Dendritic cell treated with granulocyte-macrophage colony-stimulating factor and Interleukin-4, amounts not matched to agents 40 ng/mL and 50 ng/mL, for 4 days (primary cell): ENCODE data around the gene KIF13A.
"Not testable (repeated sequence)": the region's sequence is repeated elsewhere in the genome, so short reads cannot be mapped to it uniquely, and the experiment has no call there.

Source experiments
- H3K27ac Mint-ChIP-seq: one replicate; pipeline ENCODE4 v1.8.0; 2022; ENCODE audit warnings: mild to moderate bottlenecking, mixed read lengths
- H3K27me3 Mint-ChIP-seq: one replicate; pipeline ENCODE4 v1.8.0; 2022; ENCODE audit warnings: mild to moderate bottlenecking, mixed read lengths
- H3K36me3 Mint-ChIP-seq: one replicate; pipeline ENCODE4 v1.8.0; 2022; ENCODE audit warnings: low read depth, mixed read lengths
- H3K4me1 Mint-ChIP-seq: one replicate; pipeline ENCODE4 v1.8.0; 2022; ENCODE audit warnings: low read depth, mixed read lengths
- H3K4me3 Mint-ChIP-seq: one replicate; pipeline ENCODE4 v1.8.0; 2022; ENCODE audit warnings: mild to moderate bottlenecking, moderate library complexity, mixed read lengths
- H3K9me3 Mint-ChIP-seq: one replicate; pipeline ENCODE4 v1.8.0; 2022; ENCODE audit warnings: mixed read lengths
- intact Hi-C: fragments of 100-400 bp; cut with micrococcal nuclease; formaldehyde crosslinking; loops from one replicate; pipeline ENCODE4 v1.15.0; 2022

Gene KIF13A

GRCh38 chr6:17855381-17855780 lies 132.1 kb downstream of the KIF13A start:
- Mint-ChIP-seq H3K27me3 (no peaks in the 10 kb centered on the region), H3K9me3 (no peaks in the 10 kb centered on the region), H3K27ac (no peak overlapping the region), H3K4me3 (no peak overlapping the region), H3K36me3 (peaks cover 48% of the 10 kb centered on the region), H3K4me1 (no peaks in the 10 kb centered on the region)
- intact Hi-C loops, result no loop called here

GRCh38 chr6:17853533-17853932 lies 133.9 kb downstream of the KIF13A start:
- intact Hi-C loops, result no loop called here
- no peaks in the 10 kb centered on the region for H3K4me1 Mint-ChIP-seq
- no peaks in the 10 kb centered on the region for H3K27me3 Mint-ChIP-seq
- no peak overlapping the region for H3K27ac Mint-ChIP-seq
- no peaks in the 10 kb centered on the region for H3K9me3 Mint-ChIP-seq
- H3K36me3 Mint-ChIP-seq, result peaks cover 61% of the 10 kb centered on the region
- H3K4me3 Mint-ChIP-seq, result no peak overlapping the region

GRCh38 chr6:17851720-17852161 lies 135.7 kb downstream of the KIF13A start:
- Mint-ChIP-seq H3K27ac (no peak overlapping the region), H3K4me3 (no peak overlapping the region), H3K36me3 (peaks cover 64% of the 10 kb centered on the region), H3K4me1 (no peaks in the 10 kb centered on the region), H3K9me3 (no peaks in the 10 kb centered on the region), H3K27me3 (no peaks in the 10 kb centered on the region)
- intact Hi-C loops, result no loop called here

- H3K36me3 Mint-ChIP-seq, result peaks cover 63% of the 10 kb centered on the region
- no peaks in the 10 kb centered on the region for H3K9me3 Mint-ChIP-seq
- no peaks in the 10 kb centered on the region for H3K4me1 Mint-ChIP-seq
- no peak overlapping the region for H3K4me3 Mint-ChIP-seq
- intact Hi-C loops, result no loop called here
- H3K27ac Mint-ChIP-seq, result no peak overlapping the region
- H3K27me3 Mint-ChIP-seq, result no peaks in the 10 kb centered on the region
Observed at GRCh38 chr6:17851001-17851719, 136.3 kb downstream of the KIF13A start.

GRCh38 chr6:17850281-17850680 lies 137.2 kb downstream of the KIF13A start:
- Mint-ChIP-seq H3K4me3 (no peak overlapping the region), H3K36me3 (peaks cover 54% of the 10 kb centered on the region), H3K4me1 (no peaks in the 10 kb centered on the region), H3K9me3 (no peaks in the 10 kb centered on the region), H3K27me3 (no peaks in the 10 kb centered on the region), H3K27ac (no peak overlapping the region)
- intact Hi-C loops, result no loop called here

- Mint-ChIP-seq H3K9me3 (no peaks in the 10 kb centered on the region), H3K36me3 (peaks cover 47% of the 10 kb centered on the region)
Observed at GRCh38 chr6:17847203-17847760, 140.2 kb downstream of the KIF13A start.

GRCh38 chr6:17846762-17847161 lies 140.7 kb downstream of the KIF13A start:
- intact Hi-C loops, result no loop called here
- Mint-ChIP-seq H3K27me3 (no peaks in the 10 kb centered on the region), H3K36me3 (peaks cover 47% of the 10 kb centered on the region), H3K4me3 (no peak overlapping the region), H3K4me1 (peaks cover 16% of the 10 kb centered on the region), H3K9me3 (no peaks in the 10 kb centered on the region), H3K27ac (no peak overlapping the region)

More at GRCh38 chr6:17847203-17847760, 140.2 kb downstream of the KIF13A start:
- intact Hi-C loops, result no loop called here
- Mint-ChIP-seq H3K27me3 (no peaks in the 10 kb centered on the region), H3K4me3 (no peak overlapping the region), H3K4me1 (peaks cover 16% of the 10 kb centered on the region), H3K27ac (no peak overlapping the region)

GRCh38 chr6:17845598-17845997 lies 141.8 kb downstream of the KIF13A start:
- intact Hi-C loops, result no loop called here
- no peaks in the 10 kb centered on the region for H3K27me3 Mint-ChIP-seq
- no peak overlapping the region for H3K4me3 Mint-ChIP-seq
- no peak overlapping the region for H3K27ac Mint-ChIP-seq
- peaks cover 16% of the 10 kb centered on the region for H3K4me1 Mint-ChIP-seq
- peaks cover 37% of the 10 kb centered on the region for H3K36me3 Mint-ChIP-seq
- no peaks in the 10 kb centered on the region for H3K9me3 Mint-ChIP-seq

GRCh38 chr6:17844967-17845366 lies 142.5 kb downstream of the KIF13A start:
- H3K4me3 Mint-ChIP-seq, H3K27ac Mint-ChIP-seq, intact Hi-C loops, H3K27me3 Mint-ChIP-seq, H3K9me3 Mint-ChIP-seq: not testable (repeated sequence)
- Mint-ChIP-seq H3K36me3 (peaks cover 31% of the 10 kb centered on the region), H3K4me1 (peaks cover 16% of the 10 kb centered on the region)

GRCh38 chr6:17842934-17843821 lies 144.3 kb downstream of the KIF13A start:
- Mint-ChIP-seq H3K27me3 (no peaks in the 10 kb centered on the region), H3K27ac (no peak overlapping the region), H3K4me1 (peaks cover 16% of the 10 kb centered on the region), H3K36me3 (peaks cover 15% of the 10 kb centered on the region), H3K9me3 (no peaks in the 10 kb centered on the region), H3K4me3 (no peak overlapping the region)
- intact Hi-C loops, result no loop called here

- Mint-ChIP-seq H3K4me3 (no peak overlapping the region), H3K36me3 (peaks cover 17% of the 10 kb centered on the region), H3K27ac (no peak overlapping the region), H3K27me3 (no peaks in the 10 kb centered on the region), H3K9me3 (no peaks in the 10 kb centered on the region), H3K4me1 (peaks cover 16% of the 10 kb centered on the region)
- intact Hi-C loops, result no loop called here
Observed at GRCh38 chr6:17842014-17842776, 145.2 kb downstream of the KIF13A start.

- Mint-ChIP-seq H3K9me3 (no peaks in the 10 kb centered on the region), H3K4me1 (peaks cover 12% of the 10 kb centered on the region), H3K27me3 (no peaks in the 10 kb centered on the region)
Observed at GRCh38 chr6:17839513-17840223, 147.8 kb downstream of the KIF13A start.

GRCh38 chr6:17836293-17836692 lies 151.1 kb downstream of the KIF13A start:
- Mint-ChIP-seq H3K4me3 (no peak overlapping the region), H3K9me3 (no peaks in the 10 kb centered on the region), H3K36me3 (peaks cover 58% of the 10 kb centered on the region), H3K27ac (no peak overlapping the region), H3K4me1 (no peaks in the 10 kb centered on the region), H3K27me3 (no peaks in the 10 kb centered on the region)
- intact Hi-C loops, result no loop called here

More at GRCh38 chr6:17839513-17840223, 147.8 kb downstream of the KIF13A start:
- Mint-ChIP-seq H3K4me3 (no peak overlapping the region), H3K27ac (no peak overlapping the region), H3K36me3 (peaks cover 29% of the 10 kb centered on the region)
- intact Hi-C loops, result no loop called here
